GM12873 (cell line): ENCODE measurements around the gene NACC2.

Experiments
- CTCF ChIP-seq: IDR thresholded peaks from 2 replicates; pipeline ENCODE4 v1.5.1; 2012; ENCODE audit warnings: low read depth, mild to moderate bottlenecking, moderate library complexity, low read length, control low read depth; ENCODE audit not compliant: insufficient read depth; ENCODE audit errors: missing control alignments

The NACC2 gene

GRCh38 chr9:136036848-136037247 is 58.2 kb downstream of the NACC2 start:
- TF ChIP-seq CTCF: no peak

GRCh38 chr9:136036050-136036449 is 59.0 kb downstream of the NACC2 start:
- no peak for TF ChIP-seq CTCF

- TF ChIP-seq CTCF: no peak
Observed at GRCh38 chr9:136031741-136032730, 63.1 kb downstream of the NACC2 start.

- no peak for TF ChIP-seq CTCF
Observed at GRCh38 chr9:136031094-136031493, 64.0 kb downstream of the NACC2 start.

- TF ChIP-seq CTCF: no peak
Observed at GRCh38 chr9:136029556-136029955, 65.5 kb downstream of the NACC2 start.

GRCh38 chr9:136028760-136029470 is 66.2 kb downstream of the NACC2 start:
- TF ChIP-seq CTCF: no peak

- no peak for TF ChIP-seq CTCF
Observed at GRCh38 chr9:136026266-136026942, 68.7 kb downstream of the NACC2 start.
